Common myeloid progenitor, CD34-positive (primary cell): Measurements from ENCODE around the gene MLX.
"Not testable (repeated sequence)": the region's sequence is repeated elsewhere in the genome, so short reads cannot be mapped to it uniquely, and the experiment has no call there.

Experiments used
- CTCF ChIA-PET: fragments of 350-600 bp; sonication (Branson Sonifier 250); formaldehyde crosslinking; loops from one replicate; lab custom pipeline; 2021; ENCODE audit warnings: antibody characterized with exemption; lab: Charles Lee
- POLR2A ChIA-PET: fragments of 350-600 bp; sonication (Branson Sonifier 250); formaldehyde crosslinking; loops from one replicate; lab custom pipeline; 2021; ENCODE audit warnings: antibody characterized with exemption; lab: Charles Lee
- DNase-seq, 3 donors: peaks; one replicate each; pipeline versions ENCODE4 v3.0.0 to v3.0.0-alpha.2; 2013
- H3K27ac ChIP-seq, 2 experiments: 1 replicate in 1 of 2; 2 replicates in 1 of 2; pipeline ENCODE4 v1.7.0; 2013; ENCODE audit warnings: inconsistent platforms in 2 of 2, low read length in 2 of 2, mild to moderate bottlenecking in 2 of 2, low read depth in 1 of 2, moderate library complexity in 1 of 2; ENCODE audit not compliant: severe bottlenecking in 2 of 2, insufficient read depth in 1 of 2, poor library complexity in 1 of 2
- H3K27me3 ChIP-seq, 5 experiments: replicated peaks in 2 of 5; 1 replicate in 3 of 5; 2 replicates in 2 of 5; pipeline versions ENCODE4 v1.6.1 to v1.7.0; 2013; ENCODE audit warnings: low read length in 4 of 5, mild to moderate bottlenecking in 2 of 5, moderate library complexity in 2 of 5, inconsistent platforms in 1 of 5; ENCODE audit not compliant: insufficient read depth in 5 of 5, control insufficient read depth in 4 of 5
- H3K36me3 ChIP-seq, 4 experiments: 1 replicate in 2 of 4; 2 replicates in 2 of 4; pipeline versions ENCODE4 v1.6.1 to v1.7.0; 2013; ENCODE audit warnings: low read length in 3 of 4, control low read depth in 1 of 4, mild to moderate bottlenecking in 1 of 4; ENCODE audit not compliant: control insufficient read depth in 4 of 4, insufficient read depth in 4 of 4
- H3K4me1 ChIP-seq, 4 experiments: 1 replicate in 3 of 4; 2 replicates in 1 of 4; pipeline versions ENCODE4 v1.6.1 to v1.7.1; 2013; ENCODE audit warnings: low read length in 3 of 4, mild to moderate bottlenecking in 3 of 4, control low read depth in 1 of 4, inconsistent platforms in 1 of 4, moderate library complexity in 1 of 4; ENCODE audit not compliant: control insufficient read depth in 4 of 4, insufficient read depth in 4 of 4; ENCODE audit errors: control extremely low read depth in 1 of 4
- H3K4me3 ChIP-seq, 7 experiments: 1 replicate in 4 of 7; 2 replicates in 3 of 7; pipeline versions ENCODE4 v1.5.1 to v1.7.0; 2013; ENCODE audit warnings: mild to moderate bottlenecking in 7 of 7, low read length in 6 of 7, moderate library complexity in 6 of 7, inconsistent platforms in 2 of 7, low read depth in 2 of 7, control low read depth in 1 of 7; ENCODE audit not compliant: insufficient read depth in 4 of 7, control insufficient read depth in 1 of 7; ENCODE audit errors: extremely low read depth in 1 of 7
- H3K9me3 ChIP-seq, 5 experiments: 1 replicate in 4 of 5; 2 replicates in 1 of 5; pipeline versions ENCODE4 v1.6.1 to v1.7.1; 2013; ENCODE audit warnings: low read length in 4 of 5, mild to moderate bottlenecking in 2 of 5, inconsistent platforms in 1 of 5, low read depth in 1 of 5, moderate library complexity in 1 of 5; ENCODE audit not compliant: control insufficient read depth in 4 of 5, insufficient read depth in 2 of 5; ENCODE audit errors: control extremely low read depth in 1 of 5
- WGBS: methylation state at CpG from one replicate; pipeline ENCODE4 v1.1.5; 2013; ENCODE audit not compliant: insufficient coverage; 5-methylcytosine and 5-hydroxymethylcytosine counted together

Gene MLX

DNA sequence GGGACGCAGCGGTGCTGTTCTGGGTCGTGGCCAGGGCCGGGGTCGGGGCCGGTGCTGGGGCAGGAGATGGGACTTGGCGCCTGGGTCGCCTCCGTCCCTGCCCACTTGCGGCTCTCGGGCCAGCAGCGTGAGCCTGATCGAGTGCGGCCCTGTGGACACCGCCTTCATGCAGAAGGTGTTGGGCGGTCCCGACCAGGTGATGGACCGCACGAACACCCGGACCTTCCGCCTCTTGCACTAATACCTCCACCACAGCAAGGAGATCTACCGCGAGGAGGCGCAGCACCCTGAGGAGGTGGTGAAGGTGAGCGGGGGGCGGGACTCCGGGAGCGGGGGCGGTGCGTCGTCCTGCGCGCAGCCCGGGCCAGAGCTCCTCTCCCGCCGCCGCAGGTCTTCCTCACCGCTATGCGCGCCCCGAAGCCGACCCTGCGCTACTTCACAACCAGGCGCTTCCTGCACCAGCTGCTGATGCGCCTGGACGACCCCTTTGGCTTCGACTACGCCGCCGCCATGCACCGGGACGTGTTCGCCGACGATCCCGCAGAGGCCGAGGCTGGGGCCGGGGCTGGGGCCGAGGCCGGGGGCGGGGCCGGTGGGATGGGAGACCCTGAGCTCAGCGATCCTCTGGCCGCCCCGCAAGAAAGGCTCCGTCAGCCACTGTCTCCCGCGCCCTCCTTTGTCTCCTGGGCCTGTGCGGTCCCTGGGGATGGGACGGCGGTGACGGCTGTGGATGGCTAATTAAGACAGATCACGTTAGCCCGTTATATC is 18.6 kb upstream of the MLX start:
- Histone ChIP-seq H3K4me3 (peak overlapping the region in 5 of 7 experiments; percentile 21 to 68 (median 59)), H3K4me1 (peaks cover 0 to 9% (median 5%) of the 10 kb centered on the region in 4 experiments), H3K36me3 (peaks cover 0 to 16% (median 10%) of the 10 kb centered on the region in 4 experiments), H3K27ac (no peak overlapping the region), H3K27me3 (no peaks in the 10 kb centered on the region), H3K9me3 (no peaks in the 10 kb centered on the region)
- peak; percentile 72 to 82 (median 74) for DNase-seq
- CTCF ChIA-PET: interaction anchor here (1.1 to 2.8 kb wide), 5 partner anchors 11 to 30 kb away, joined by 3 to 11 read pairs (median 4); partner anchors contain the start of gene NAGLU
- POLR2A ChIA-PET: no interaction called here
- 27% methylated on average over 57 of the region's 74 CpGs for WGBS

DNA sequence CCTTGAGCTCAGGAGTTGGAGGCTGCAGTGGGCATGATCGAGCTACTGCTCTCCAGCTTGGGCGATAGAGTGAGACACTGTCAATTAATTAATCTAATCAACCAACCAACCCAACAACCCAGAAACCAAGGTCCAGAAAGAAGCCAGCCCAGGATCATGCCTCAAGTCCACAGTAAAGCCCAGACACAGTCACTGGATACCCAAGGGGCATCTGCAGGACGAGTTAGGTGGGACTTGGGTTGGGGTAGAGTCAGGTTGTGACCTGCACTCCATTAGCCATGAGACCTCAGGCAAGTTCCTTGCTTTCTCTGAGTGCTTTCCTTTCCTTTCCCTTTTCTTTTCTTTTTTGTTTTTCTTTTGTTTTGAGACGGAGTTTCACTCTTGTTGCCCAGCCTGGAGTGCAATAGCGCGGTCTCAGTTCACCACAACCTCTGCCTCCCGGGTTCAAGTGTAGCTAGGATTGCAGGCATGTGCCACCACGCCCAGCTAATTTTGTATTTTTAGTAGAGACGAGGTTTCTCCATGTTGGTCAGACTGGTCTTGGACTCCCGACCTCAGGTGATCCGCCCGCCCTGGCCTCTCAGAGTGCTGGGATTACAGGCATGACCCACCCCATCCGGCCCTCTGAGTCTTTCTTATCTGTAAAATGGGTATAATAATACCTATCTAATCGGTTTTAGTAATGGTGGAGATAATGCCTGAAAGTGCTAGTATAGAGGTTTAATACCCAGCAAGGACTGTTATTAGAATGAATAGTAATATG is 17.7 kb upstream of the MLX start:
- 90% methylated on average over 9 of the region's 14 CpGs for WGBS
- ChIA-PET CTCF (interaction anchor here (1.1 to 2.8 kb wide), 4 partner anchors 11 to 29 kb away, joined by 3 to 11 read pairs (median 6); partner anchors contain the start of gene NAGLU), POLR2A (no interaction called here)
- peak overlapping the region in 2 of 7 experiments; percentile 60 to 68 for H3K4me3 ChIP-seq
- no peaks in the 10 kb centered on the region for H3K9me3 ChIP-seq
- no peaks in the 10 kb centered on the region for H3K27me3 ChIP-seq
- H3K27ac ChIP-seq: no peak overlapping the region
- H3K4me1 ChIP-seq: peaks cover 0 to 15% (median 11%) of the 10 kb centered on the region in 4 experiments
- DNase-seq: no peak
- peaks cover 0 to 7% (median 2%) of the 10 kb centered on the region in 4 experiments for H3K36me3 ChIP-seq

DNA sequence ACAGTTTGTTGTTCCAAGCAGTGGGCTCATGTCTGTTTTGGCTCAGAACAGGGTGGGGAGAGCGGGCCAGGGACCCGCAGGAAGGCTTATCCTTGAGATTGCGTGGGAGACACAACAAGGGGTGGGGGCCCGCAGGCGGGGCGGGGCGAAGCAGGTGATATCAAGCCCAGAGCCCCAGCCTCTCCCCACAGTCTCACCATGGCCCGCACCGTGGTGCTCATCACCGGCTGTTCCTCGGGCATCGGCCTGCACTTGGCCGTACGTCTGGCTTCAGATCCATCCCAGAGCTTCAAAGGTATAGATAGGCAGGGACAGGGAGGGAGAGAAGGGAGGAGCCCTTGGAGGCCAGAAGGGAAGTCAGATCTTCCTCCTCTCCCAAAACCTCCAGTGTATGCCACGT is 14.2 kb upstream of the MLX start, which contains the start of gene HSD17B1:
Gene HSD17B1, plus strand, starts transcription at position 188 of the 400 bp plus-strand sequence. Its CDS starts 11 bp downstream, at position 199.
- Histone ChIP-seq H3K27ac (peak within 1 kb of the TSS in 1 of 2 experiments; percentile 92), H3K4me3 (peak within 1 kb of the TSS in 3 of 7 experiments; percentile 88 to 95 (median 93)), H3K4me1 (peaks cover 3 to 27% (median 20%) of the 10 kb centered on the region in 4 experiments)
- H3K9me3 ChIP-seq, H3K36me3 ChIP-seq, CTCF ChIA-PET, H3K27me3 ChIP-seq, DNase-seq, POLR2A ChIA-PET: not testable (repeated sequence)
- WGBS: 98% methylated on average over 8 of the region's 15 CpGs

DNA sequence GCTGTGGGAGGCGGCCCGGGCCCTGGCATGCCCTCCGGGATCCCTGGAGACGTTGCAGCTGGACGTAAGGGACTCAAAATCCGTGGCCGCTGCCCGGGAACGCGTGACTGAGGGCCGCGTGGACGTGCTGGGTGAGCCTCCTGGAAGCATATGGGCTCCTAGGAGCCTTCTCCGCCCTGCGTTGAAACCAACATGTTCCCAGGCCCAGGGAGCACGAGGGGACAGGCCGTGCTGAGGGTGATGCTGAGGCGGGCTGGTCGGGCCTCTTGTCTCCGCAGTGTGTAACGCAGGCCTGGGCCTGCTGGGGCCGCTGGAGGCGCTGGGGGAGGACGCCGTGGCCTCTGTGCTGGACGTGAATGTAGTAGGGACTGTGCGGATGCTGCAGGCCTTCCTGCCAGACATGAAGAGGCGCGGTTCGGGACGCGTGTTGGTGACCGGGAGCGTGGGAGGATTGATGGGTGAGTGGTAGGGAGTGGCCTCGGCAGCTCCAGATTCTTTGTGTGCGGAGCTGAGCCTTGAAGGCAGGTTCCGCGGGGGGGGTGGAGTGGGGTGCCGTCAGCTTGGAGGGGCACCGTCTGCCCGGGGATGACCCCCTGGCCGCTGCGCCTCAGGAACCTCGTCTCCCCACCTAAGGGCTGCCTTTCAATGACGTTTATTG is 13.6 kb upstream of the MLX start:
- Histone ChIP-seq H3K4me1 (peaks cover 3 to 24% (median 17%) of the 10 kb centered on the region in 4 experiments), H3K36me3 (peaks cover 0 to 1% (median 0%) of the 10 kb centered on the region in 4 experiments), H3K9me3 (no peaks in the 10 kb centered on the region), H3K27ac (peak overlapping the region in 1 of 2 experiments; percentile 92), H3K27me3 (no peaks in the 10 kb centered on the region), H3K4me3 (no peak overlapping the region)
- DNase-seq: no peak
- ChIA-PET POLR2A (no interaction called here), CTCF (interaction anchor here (1.2 to 1.3 kb wide), 2 partner anchors 8 to 12 kb away, joined by 3 read pairs; no protein-coding TSS in a partner anchor)
- WGBS: 95% methylated on average over 40 of the region's 45 CpGs

DNA sequence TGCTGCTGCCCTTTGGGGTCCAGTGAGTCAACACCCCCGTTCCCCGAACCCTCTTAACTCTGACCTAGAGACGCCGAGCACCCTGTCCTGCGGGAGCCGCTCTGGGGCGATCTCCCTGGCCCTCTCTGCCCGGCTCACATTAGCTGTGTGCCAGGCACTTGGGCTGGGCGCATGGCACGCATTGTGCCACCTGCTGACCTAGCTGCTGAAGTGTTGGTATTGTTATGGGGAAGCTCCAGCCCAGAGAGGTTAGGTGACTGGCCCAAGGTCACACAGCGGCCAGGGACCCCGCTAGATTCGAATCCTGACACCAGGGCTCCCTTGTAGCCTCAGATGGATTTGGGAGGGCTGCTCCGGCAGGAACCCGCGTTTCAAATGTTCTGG is 13.0 kb upstream of the MLX start:
- Histone ChIP-seq H3K4me1 (peaks cover 3 to 20% (median 15%) of the 10 kb centered on the region in 4 experiments), H3K4me3 (peak overlapping the region; percentile 63 to 95 (median 88)), H3K9me3 (no peaks in the 10 kb centered on the region), H3K27me3 (no peaks in the 10 kb centered on the region), H3K36me3 (peaks cover 0 to 1% (median 0%) of the 10 kb centered on the region in 4 experiments), H3K27ac (peak overlapping the region in 1 of 2 experiments; percentile 92)
- DNase-seq: peak in 1 of 3 donors; percentile 21
- POLR2A ChIA-PET: interaction anchor here (0.7 to 1.4 kb wide), 3 partner anchors 13 to 56 kb away, joined by 3 to 6 read pairs (median 4); partner anchors contain the start of genes MLX, RETREG3 and TUBG1
- WGBS: 91% methylated on average over 12 of the region's 16 CpGs
- CTCF ChIA-PET: interaction anchor here (0.6 to 1.3 kb wide), 3 partner anchors 9 to 546 kb away, joined by 3 to 5 read pairs (median 3); no protein-coding TSS in a partner anchor
